ENCODE measurements around the gene TMPRSS5.
A peak's percentile ranks its signal among the peaks of the same experiment; 100 is the strongest.
"Not testable (repeated sequence)": the region's sequence is repeated elsewhere in the genome, so short reads cannot be mapped to it uniquely, and the experiment has no call there.

The TMPRSS5 gene

DNA sequence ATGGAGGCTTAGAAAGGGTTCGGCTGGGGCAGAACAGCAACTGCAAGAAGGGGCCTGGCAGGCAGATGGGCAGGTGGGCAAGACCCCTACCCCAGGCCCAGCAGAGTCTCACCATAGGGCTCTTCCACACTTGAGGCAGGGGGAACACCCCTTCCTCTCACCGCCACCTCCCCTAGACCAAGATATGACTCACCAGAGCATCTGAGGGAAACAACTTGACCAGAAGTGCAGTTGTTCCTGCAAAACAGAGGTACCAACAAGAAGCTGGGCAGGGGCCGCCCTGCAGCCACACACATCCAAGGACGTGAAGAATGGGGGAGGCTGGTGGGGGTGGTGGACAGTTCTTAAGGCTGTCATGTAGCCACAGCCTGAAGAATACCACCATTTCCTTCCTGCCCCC, 10.9 kb downstream of the TMPRSS5 start:
- no peak for DNase-seq

DNA sequence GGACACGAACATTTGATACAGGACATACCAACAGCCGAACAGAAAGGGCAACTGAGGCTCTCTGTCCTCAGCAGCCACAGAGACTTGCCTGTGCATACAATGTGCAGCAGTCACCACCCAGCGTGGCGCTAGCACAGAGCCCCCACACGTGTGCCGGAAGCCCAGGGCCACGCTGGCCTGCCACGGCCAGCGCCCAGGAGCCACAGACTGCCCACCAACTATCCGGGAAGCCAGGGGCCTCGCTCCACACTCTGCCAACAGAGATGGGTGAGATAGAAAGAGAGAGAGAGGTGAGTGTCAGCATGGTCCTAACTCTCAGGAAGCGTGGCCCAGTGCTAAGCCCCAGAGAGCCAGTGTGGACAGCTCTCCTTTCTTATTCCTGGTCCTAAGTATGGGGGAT, 11.7 kb downstream of the TMPRSS5 start:
- no peak for DNase-seq

DNA sequence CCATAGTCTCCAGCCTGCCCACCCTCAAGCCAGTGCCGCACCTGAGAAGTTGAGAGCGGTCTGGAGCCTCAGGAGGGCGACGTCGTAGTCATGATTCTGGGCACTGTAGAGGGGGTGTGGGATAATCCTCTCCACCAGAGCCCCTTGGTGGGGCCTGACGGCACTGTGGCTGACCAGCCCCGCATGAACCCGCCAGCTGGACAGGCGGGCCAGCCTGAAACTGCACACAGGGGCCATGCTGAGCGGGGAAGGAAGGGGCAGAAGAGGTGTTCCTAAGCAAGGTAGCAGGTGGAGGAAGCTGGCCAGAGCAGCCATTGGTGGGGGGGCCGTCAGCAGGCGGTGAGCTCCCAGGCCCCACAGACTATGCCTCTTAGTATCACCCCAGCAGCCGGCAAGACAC, 13.1 kb downstream of the TMPRSS5 start:
- no peak for DNase-seq

- DNase-seq, result no peak
These were observed 15.2 kb downstream of the TMPRSS5 start for GRCh38 chr11:113690619-113691569.

- DNase-seq, result no peak
These were observed 16.1 kb downstream of the TMPRSS5 start for GRCh38 chr11:113689768-113690618.

- no peak for DNase-seq
These were observed 20.3 kb downstream of the TMPRSS5 start for GRCh38 chr11:113685654-113686359.

GRCh38 chr11:113684496-113684895, 21.6 kb downstream of the TMPRSS5 start:
- no peak for DNase-seq

- DNase-seq, result no peak
These were observed 22.5 kb downstream of the TMPRSS5 start for GRCh38 chr11:113683481-113684046.

- DNase-seq, result peak in 1 of 2 experiments; percentile 15
These were observed 24.2 kb downstream of the TMPRSS5 start for GRCh38 chr11:113681711-113682413.

- DNase-seq, result no peak
These were observed 24.8 kb downstream of the TMPRSS5 start for GRCh38 chr11:113681282-113681681.

- no peak for DNase-seq
These were observed 28.4 kb downstream of the TMPRSS5 start for GRCh38 chr11:113677685-113678084.

- no peak for DNase-seq
These were observed 30.5 kb downstream of the TMPRSS5 start for GRCh38 chr11:113675565-113675964.

- no peak for DNase-seq
These were observed 31.0 kb downstream of the TMPRSS5 start for GRCh38 chr11:113675003-113675561.

DNA sequence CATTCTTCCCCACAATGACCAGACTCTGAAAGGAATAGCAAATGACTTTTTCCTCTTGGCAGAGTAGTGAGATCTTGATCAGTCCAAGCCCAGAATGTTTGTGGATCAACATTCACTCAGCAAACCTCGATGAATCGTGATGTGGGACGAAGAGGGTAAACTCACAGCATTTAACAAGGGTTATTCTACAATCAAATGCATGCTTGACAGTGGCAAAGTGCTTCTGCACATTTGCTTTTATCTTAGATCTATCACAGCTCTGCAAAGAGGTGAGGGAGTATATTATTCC, 31.8 kb downstream of the TMPRSS5 start:
- no peak for DNase-seq

GRCh38 chr11:113673550-113674396, 32.3 kb downstream of the TMPRSS5 start:
- DNase-seq, result no peak

DNA sequence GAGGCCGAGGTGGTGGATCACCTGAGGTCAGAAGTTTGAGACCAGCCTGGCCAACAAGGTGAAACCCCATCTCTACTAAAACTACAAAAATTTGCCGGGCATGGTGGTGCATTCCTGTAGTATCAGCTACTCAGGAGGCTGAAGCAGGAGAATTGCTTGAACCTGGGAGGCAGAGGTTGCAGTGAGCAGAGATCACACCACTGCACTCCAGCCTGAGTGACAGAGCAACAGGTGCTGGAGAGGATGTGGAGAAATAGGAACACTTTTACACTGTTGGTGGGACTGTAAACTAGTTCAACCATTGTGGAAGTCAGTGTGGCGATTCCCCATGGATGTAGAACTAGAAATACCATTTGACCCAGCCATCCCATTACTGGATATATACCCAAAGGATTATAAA, 34.2 kb downstream of the TMPRSS5 start:
- DNase-seq, result not testable (repeated sequence)

GRCh38 chr11:113670831-113671215, 35.3 kb downstream of the TMPRSS5 start:
- DNase-seq, result no peak

GRCh38 chr11:113670149-113670830, 35.8 kb downstream of the TMPRSS5 start:
- no peak for DNase-seq

- no peak for DNase-seq
These were observed 37.9 kb downstream of the TMPRSS5 start for GRCh38 chr11:113668255-113668654.

- no peak for DNase-seq
These were observed 38.3 kb downstream of the TMPRSS5 start for GRCh38 chr11:113667801-113668200.
